NCI-H128 (cell line): Measurements from ENCODE around the gene SNX3.
"Not testable (repeated sequence)": the region's sequence is repeated elsewhere in the genome, so short reads cannot be mapped to it uniquely, and the experiment has no call there.

Experiments
- DNase-seq: peaks from one replicate; lab custom pipeline; 2025; ENCODE audit not compliant: unreplicated experiment; lab: John Stamatoyannopoulos, UW

Gene SNX3

GRCh38 chr6:108263371-108263770 is 2.5 kb upstream of the SNX3 start:
- no peak for DNase-seq

DNA sequence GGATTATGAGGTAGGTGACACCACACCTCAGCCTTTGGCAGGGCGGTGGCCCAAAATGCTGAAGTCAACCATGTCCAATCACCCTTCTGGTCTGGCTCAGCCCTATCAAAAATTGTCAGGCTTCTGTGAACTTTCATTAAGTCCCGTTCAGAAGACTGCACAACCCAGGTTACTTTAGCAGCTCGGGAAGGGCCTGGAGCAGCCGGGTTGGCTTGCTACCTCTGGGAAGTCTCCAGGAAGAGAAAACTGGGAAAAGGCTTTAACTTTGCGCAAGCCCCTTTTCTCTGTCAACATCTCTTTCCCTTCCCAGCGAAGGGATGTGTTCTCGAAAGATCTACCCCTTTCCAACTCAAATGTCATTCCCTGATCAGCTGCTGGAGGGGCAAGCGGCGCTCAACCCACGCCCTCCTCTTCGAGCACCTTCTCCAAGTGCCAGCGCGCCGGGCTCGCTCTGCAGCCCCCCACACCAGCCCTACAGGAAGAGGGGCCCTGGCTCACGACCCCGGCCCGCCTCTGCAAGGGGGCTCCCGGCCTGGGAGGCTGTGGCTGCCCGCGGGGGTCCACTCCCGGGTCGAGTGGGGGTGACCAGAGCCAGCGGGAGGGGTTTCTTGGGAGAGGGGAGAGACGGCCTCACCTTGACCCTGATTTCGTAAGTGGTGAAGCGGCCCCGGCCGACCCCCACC is 573 bp downstream of the SNX3 start:
- no peak for DNase-seq

- DNase-seq, result no peak
These were observed 6.1 kb downstream of the SNX3 start for GRCh38 chr6:108254433-108255410.

DNA sequence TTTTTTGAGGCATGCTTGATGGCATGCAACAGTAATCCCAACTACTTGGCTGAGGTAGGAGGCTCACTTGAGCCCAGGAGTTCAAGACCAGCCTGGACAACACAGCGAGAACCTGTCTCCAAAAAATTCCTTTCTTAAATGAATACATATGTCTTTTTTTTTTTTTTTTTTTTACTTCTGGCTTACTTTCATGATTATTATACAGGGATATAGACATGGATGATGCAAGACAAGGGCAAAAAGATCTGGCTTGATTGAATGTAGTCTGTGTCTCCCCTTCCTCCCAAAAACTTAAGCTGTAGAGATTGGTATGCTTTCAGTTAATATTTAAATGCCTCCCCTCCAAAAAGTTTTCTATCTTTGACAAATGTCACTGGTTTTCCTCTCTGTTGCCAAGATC is 7.6 kb downstream of the SNX3 start:
- DNase-seq, result no peak

GRCh38 chr6:108252055-108252454 is 8.8 kb downstream of the SNX3 start:
- no peak for DNase-seq

DNA sequence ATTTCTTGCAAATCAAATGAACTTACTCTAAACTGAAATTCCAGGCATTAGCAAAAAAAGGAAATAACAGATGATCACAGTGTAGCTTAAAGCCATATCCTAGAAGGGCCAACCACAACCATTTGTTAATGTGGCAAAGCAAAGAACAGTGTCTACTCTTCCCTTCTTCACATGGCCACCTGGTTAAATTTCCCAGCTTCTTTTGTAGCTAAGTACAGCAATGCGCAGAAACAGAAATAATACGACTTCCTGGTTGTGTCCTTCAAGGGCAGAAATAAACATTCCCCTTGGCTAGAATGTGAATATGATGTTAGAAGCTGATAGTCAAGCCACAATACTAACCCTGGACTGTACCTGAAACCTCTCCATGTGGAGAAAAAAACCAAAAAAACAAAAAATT is 9.6 kb downstream of the SNX3 start:
- no peak for DNase-seq

GRCh38 chr6:108250240-108250866 is 10.5 kb downstream of the SNX3 start:
- no peak for DNase-seq

DNA sequence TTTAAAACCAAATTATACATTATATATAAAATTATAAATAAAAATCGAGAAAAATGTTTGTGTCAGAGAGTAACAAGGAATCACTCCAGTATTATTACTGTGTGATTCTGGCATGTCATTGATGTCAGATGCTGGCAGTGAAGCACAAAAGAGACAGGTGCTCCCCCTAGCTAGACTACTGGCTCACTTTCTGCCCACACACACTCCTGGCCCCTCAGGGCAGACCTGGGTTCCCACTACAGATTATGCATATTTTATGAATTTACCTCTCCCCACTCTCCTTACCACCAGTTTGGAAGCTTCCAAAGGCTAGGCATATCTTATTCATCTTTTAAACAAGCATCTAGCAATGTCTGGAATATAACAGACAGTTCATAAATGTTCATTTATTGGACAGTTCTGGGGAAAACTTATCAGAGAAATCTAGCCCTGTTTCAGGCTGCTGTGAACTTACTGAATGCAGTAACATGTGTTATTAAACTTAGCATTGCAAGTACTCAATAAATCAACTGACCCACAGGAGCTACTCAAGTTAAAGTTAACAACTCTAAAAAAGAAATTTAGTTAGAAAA is 12.8 kb downstream of the SNX3 start:
- no peak for DNase-seq

DNA sequence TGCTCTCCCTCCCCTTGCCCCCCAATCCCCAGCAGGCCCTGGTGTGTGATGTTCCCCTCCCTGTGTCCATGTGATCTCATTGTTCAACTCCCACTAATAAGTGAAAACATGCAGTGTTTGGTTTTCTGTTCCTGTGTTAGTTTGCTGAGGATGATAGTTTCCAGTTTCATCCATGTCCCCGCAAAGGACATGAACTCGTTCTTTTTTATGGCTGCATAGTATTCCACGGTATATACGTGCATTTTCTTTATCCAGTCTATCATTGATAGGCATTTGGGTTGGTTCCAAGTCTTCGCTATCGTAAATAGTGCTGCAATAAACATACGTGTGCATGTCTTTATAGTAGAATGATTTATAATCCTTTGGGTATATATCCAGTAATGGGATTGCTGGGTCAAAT is 15.7 kb downstream of the SNX3 start:
- not testable (repeated sequence) for DNase-seq

- DNase-seq, result no peak
These were observed 17.0 kb downstream of the SNX3 start for GRCh38 chr6:108243836-108244235.

DNA sequence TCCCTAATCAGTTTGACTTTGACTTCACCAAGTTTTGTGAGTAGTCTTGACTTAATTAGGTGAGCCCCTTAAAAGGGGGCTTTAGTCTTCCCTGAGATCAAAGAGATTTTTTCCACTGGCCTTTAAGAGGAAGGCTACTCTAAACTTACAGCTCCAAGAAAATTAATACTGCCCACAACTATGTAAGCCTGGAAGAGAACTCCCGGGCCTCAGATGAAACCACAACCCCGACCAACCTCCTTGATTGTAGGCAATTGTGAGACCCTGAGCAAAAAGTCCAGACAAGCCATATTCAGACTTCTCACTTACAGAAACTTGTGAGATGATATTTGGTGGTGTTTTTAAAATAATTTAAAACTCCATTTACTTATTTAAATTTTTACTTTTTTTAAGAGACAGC is 18.1 kb downstream of the SNX3 start:
- DNase-seq, result no peak

DNA sequence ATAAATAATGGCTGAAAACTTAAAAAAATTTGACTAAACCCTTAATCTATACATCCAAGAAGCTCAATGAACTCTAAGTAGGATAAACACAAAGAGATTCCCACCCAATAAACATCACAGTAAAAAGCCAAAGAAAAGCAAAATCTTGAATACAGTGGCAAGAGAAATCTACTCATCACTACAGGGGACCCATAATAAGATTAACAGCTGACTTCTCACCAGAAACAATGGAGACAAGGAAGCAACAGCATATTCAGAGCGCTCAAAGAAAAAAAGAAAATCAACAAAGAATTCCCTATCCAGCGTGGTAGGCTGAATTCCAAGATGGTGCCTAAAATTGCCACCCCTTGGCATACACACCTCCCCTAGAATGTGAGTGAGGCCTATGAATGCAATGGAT is 18.6 kb downstream of the SNX3 start:
- DNase-seq, result no peak

GRCh38 chr6:108238322-108238721 is 22.5 kb downstream of the SNX3 start:
- no peak for DNase-seq

GRCh38 chr6:108236791-108237190 is 24.0 kb downstream of the SNX3 start:
- DNase-seq, result no peak

- DNase-seq, result no peak
These were observed 25.7 kb downstream of the SNX3 start for GRCh38 chr6:108235127-108235526.

- no peak for DNase-seq
These were observed 32.4 kb downstream of the SNX3 start for GRCh38 chr6:108228416-108228815.

DNA sequence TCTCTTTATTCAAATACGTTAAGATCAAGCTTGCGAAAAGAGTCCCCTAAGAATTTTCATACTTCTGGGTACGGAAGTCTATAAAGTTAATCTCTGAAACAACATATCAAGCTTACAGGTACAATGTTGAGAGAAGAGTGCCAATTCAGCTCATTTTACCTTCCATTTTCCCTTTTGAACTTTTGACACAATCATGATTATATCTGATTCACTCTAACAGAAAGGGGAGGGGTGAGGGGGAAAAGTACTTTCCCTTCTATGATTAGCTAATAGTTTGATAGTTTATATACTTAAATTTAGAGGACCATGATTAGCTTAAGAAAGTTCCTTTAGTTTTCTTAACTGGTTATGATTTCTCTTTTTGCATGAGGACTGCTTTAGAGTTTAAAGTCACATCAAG is 33.5 kb downstream of the SNX3 start:
- DNase-seq, result no peak

- no peak for DNase-seq
These were observed 38.3 kb downstream of the SNX3 start for GRCh38 chr6:108222504-108222903.

GRCh38 chr6:108222064-108222463 is 38.8 kb downstream of the SNX3 start:
- DNase-seq, result no peak

DNA sequence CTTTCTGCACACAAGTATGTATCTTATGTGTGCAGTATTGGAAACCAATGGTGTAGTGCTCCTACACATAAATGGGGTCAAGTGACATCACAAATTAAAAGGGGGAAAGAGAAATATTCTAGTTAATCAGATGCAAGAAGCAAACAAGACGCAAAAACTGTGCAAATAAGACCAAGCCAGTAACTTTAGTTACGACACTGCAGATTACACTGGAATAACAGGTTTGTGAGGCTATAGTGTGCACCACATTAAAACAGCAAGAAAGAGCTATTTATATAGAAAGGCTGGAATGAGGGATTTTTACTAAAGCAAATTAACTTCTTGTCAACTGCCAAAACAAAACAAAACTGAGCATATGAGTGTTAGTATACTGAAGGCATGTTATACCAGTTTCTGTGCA is 49.2 kb downstream of the SNX3 start:
- no peak for DNase-seq

DNA sequence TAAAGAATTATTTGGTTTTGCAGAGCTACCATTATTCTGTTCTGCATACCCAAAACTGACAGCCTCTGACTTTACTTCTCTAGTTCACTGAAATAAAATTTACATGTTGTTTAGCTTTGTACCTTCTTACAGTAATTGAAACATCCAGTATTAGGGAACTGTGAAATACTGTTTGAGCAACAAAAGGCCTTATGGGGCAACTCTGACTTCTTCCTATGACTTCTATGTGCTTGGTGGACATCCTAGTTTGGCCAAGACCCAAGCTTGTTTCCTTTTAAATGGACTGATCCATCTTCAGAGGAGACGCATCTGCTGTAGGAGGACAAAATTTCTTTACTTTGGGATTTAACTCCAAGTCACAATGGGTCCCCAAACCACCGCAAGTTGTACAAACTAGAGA is 50.3 kb downstream of the SNX3 start:
- no peak for DNase-seq

GRCh38 chr6:108209738-108210137 is 51.1 kb downstream of the SNX3 start:
- no peak for DNase-seq
